ENCODE measurements around the gene GPI.
"Not testable (repeated sequence)": the region's sequence is repeated elsewhere in the genome, so short reads cannot be mapped to it uniquely, and the experiment has no call there.

GPI gene

DNA sequence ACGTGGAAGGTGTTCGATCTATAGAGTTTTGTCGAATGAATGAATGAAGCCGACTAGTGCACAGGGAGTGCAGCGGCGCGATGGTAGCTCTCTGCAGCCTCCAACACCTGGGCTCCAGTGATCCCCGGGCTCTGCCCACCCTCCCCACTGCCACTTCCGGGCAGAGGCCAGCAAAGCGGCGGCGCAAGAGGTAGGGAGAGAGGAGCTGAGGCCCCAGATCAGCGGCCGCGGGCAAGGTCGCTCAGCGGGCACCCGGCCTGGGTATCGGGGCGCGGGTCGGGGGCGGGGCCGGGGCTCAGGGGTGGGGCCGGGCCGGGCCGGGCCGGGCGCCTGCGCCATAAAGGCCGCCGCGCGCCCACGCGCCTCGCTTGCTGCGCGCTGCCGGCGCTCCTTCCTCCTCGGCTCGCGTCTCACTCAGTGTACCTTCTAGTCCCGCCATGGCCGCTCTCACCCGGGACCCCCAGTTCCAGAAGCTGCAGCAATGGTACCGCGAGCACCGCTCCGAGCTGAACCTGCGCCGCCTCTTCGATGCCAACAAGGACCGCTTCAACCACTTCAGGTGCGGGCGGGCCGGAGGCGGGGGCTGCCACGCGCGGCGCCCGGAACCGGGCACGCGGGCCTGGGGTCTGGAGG lies at the start of gene GPI:
GPI (plus strand) TSS at position 367 of the 633 bp plus-strand sequence; CDS start at position 438, 71 bp downstream.
- peak; percentile 85 for DNase-seq (ENCODE audit: low spot score)

DNA sequence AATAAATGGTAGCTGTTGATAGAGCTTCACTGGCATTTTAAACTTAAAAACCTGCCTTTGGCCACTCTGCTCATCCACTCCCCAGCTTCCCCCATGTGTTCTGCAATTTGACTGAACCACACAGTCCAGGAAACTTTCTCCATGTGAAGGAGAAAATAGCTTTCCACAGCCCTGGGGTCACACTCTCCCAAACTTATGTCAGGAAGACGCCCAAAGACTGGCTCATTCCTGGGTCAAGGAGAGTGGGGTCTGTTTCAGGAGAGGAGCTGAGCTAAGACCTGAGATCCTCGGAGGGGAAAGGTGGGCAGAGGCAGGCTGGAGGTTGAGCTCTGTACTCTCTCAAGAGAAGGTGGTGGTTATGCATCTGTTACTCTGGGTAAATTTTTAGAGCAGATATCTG lies 48.7 kb upstream of the GPI start:
- DNase-seq (ENCODE audit: low spot score): no peak

DNA sequence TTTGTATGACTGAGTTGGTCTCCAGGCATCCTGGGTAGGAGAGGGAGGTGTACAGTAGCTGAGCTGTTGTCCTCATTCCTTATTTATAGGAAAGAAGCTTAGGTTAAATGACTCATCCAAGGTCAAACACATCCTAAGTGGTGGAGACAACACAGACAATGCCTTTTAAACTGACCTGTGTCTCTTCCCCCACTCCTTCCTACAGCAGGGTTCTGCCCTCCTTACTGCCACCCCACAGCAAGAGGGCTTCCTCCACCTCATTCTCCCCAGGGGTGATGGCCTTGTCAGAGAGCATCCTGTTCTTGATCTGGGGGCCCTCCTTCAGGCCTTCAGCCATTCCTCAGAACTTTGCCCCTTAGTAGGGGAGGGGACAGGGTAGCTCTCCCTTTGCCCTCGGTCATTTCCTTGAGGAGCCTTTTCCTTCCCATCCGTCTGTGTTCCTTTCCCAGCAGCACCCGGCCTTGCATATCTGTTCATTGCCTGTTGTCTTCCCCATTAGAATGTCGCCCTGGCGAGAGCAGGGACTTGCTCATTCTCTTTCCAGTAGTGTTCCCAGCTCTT lies 48.2 kb upstream of the GPI start:
- no peak for DNase-seq (ENCODE audit: low spot score)

DNA sequence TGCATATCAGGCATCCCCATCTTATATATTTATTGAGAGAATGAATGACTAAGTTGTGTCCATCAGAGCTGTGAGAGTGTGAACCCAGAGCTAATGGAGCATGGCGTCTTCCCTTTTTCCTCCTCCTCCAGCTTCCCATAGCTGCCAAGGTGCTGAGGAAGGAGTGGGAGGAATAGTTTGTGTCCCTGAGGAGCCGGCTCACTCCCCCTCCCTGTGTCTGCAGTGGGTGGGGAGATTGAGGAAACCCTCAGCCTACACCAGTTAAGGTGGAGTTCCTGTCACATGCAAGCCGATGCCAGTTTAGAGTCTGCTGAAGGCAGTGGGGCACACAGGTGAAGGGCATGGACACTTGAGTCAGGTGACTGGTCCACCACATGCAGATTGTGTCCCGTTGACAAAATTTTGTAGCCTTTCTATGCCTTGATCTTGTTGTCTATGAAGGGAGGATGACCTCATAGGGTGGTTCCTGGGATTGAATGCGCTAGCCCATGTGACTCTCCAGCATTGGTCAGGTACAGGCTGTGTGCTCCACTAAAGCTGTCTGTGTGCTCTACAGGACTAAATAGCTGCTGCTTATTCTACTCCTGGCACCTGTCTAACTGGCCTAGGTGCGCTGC lies 47.6 kb upstream of the GPI start:
- no peak for DNase-seq (ENCODE audit: low spot score)

DNA sequence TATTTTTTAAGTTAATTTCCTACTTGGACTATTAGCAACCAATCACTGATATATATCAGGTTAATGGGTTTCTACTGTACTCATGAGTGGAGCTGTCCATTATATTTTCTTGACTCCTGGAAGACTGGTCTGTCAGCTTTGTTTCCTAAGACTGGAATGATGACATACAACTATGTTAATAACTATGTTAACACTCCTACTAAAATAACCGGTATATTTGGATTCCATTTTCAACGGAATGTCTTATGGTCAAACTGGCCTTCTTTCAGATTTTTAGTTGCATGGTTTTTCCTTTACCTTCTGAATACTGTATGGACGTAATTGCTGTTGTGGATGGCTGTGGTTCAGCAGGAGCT lies 45.8 kb upstream of the GPI start:
- no peak for DNase-seq (ENCODE audit: low spot score)

DNA sequence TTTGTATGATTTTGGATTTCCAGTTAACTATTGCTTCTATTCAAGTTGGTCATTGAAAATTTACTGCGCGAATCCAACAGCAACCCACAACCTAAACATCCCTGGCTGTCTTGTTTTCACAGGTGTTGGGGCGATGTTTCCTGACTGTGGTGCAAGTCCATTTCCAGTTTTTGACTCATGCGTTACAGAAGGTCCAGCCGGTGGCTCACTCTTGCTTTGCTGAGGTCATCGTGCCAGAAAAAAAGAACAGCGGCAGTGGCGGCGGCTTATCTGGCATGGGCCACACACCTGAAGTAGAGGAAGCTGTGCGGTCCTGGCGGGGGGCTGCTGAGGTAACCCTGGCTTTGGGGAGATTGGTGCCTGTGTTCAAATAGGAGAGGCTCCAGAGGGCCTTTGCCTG lies 45.2 kb upstream of the GPI start:
- DNase-seq (ENCODE audit: low spot score): no peak

DNA sequence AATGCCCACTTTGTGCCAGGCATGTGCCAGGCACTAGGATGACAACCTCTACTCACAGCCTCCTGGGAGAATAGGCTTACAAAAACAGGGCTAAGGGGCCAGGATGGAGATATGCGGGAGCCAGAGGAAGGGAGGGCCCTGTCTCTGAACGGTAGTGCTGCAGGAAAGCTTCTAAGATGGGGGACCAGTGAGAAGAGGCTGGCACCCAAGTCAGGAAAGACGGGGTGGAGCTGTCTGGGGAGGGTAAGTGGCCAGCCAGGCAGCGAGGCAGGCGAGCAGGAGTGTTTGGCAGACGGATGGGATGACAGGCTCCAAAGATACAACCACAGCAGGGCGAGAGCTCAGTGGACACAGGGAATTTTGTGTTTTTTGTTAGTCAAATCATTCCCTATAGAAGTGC lies 44.7 kb upstream of the GPI start:
- DNase-seq (ENCODE audit: low spot score): no peak

DNA sequence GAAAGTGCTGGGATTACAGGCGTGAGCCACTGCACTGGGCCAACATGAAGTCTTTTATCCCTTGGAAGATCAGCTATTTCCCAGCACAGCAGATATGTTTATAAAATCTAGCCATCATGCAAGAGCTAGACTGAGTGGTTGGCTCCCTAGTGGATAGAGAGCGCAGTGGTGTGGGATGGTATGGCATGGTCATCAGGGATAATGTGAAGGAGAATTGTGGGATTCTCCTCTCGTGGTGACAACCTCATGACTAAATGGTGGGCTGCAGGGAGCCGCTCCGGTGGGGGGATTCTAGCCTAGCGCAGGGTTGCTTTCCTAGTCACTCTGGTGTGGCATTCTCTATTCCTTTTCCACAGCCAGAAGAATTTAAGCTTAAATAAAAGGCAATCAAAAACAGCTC lies 43.3 kb upstream of the GPI start:
- DNase-seq (ENCODE audit: low spot score): no peak

DNA sequence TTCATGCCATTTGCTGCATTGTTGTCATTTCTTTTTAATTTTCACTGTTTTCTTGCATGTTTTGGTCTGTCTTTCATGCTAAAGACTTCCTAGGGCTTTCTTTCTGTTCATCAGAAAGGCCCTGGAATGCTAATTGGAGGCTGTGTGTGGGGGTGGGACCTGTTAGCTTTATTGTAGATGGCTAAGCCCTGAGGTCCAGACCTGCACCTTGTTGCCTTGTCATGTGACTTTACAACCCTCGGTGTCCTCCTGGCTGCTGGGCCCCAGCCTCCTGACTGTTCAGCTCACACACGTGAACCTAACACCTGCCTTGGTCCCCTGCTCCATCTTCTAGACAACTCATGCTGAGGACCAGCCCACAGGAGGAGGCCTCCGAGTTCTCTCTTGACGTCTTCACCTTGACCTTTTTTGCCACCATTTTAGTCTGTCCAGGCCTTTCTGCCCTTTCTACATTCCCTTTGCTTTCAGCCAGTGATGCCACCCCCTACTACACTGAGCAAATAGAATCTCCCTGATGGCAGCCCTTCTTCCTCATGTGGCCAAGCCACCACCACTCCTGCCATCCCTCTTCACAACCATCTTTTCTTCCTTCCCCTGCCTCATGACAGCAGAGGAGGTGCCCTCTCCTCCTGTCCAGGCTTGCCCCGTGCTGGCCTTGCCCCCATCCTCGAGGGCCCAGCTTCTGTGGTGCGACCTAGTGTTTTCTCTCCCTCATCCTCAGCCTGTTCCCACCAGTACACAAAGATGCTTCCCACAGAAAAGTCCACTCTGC lies 41.4 kb upstream of the GPI start:
- peak; percentile 56 for DNase-seq (ENCODE audit: low spot score)

DNA sequence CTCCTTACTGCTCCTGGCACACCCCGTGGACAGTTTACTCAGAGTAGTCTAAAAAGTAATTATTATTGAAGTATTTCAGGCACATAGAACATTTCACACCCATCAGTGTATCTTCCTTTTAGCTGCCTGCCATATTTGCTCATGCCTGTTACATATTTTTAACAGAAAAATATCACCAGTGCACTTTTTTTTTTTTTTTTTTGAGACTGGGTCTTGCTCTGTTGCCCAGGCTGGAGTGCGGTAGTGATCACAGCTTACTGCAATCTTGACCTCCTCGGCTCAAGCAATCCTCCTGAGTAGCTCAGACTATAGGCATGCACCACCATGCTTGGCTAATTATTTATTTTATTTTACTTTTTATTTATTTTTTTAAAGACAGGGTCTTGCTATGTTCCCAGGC lies 40.7 kb upstream of the GPI start:
- no peak for DNase-seq (ENCODE audit: low spot score)

DNA sequence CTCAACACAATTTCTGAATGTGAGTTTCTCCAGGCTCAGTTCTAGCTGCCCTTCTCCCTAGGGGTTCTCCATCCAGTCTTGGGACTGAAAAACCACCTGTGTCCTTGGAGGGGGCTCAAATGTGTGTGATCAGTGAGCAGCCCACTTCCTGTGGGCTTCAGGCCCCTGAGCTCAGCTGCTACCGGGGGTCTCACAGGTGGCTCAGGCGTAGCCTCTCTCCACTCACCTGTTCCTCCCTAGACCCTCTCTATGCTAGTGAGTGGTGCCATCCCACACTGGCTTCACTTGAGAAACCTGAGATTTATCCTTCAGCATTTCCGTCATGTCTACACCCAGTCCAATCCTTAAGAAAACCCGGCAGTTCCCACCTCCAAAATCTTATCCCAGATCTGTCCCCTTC lies 39.8 kb upstream of the GPI start:
- DNase-seq (ENCODE audit: low spot score): no peak

DNA sequence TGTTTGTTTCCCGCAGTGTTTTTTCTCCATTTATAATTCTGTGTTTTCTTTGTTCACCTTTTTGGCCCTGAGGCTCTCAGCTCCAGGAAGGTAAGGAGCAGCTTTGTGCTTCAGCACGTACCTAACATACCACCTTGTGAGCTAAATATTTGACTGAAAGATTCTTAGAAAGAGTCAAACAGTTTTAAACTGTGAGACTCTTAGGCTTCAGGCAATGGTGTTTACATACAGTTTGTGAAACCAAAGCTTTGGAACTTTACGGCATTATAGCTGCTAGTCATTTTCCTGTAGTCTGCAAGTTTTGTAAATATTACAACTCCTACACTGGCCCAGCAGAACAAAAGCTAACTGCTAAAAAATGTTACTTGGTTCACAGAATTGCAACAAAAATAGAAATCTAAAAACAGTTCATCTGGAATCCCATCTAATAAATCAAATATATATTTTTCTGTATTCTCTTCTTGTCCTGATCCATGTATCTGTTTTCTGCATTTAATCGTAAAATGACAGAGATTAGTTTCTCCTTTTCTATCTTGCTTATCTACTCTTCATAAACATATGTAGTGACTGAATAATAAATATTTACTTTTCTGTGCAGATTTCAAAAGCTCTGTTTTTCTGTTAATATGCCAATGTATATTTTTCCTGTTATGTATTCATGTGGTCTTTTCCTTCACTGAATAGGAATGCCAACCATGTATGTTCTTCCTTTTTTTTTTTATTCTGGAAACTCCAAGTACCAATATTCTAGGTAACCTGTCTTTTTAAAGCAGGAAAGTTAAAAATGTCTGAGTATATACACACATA lies 38.8 kb upstream of the GPI start:
- DNase-seq (ENCODE audit: low spot score): no peak

DNA sequence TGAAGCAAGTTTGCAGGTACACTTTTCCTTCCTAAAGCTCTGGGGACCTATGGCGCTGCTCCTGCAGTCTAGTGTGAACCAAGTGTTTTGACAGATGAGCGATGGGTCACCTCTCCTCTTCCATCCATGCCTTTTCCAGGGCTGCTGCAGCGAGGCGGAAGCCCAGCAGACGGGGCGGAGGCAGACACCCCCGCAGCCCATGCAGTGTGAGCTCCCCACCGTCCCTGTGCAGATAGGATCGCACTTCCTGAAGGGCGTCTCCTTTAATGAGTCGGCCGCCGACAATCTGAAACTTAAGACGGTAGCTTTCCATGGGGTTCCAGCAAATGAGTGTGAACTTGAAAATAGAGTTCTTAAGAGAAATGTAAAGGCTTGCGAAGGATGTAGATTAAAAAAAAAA lies 37.1 kb upstream of the GPI start:
- no peak for DNase-seq (ENCODE audit: low spot score)

DNA sequence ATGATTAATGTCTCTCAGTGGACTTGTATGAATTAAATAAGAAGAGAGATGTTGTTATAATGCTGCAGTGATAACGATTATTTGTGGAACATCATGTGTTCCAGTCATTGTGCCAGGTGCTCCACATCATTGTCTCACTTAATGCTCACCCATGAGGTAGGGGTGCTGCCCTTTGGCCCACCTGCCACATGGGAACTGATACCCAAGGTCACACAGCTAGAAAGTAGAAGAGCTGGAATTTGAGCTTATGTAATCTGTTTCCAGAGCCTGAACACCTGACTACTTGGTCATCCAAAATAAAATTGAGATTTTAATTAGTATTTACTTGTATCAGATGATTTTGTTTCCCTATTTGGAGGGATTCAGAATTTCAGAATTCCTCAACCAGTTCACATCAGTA lies 36.0 kb upstream of the GPI start:
- no peak for DNase-seq (ENCODE audit: low spot score)

DNA sequence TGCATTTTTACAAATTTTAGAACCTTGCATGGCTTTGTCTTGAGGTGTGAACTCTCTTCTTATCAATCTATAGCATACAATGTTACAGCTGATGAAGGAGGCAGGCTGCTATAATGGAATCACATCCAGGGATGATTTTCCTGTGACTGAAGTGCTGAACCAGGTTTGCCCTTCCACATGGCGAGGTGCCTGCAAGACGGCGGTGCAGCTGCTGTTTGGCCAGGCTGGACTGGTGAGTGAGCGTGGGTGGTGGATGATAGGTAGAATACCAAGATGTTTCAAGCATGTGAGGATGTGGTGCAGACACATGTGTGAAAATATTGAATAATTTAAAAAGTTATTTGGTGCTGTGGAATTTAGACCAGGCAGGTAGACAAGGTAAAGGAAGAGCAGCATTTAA lies 34.9 kb upstream of the GPI start:
- no peak for DNase-seq (ENCODE audit: low spot score)

DNA sequence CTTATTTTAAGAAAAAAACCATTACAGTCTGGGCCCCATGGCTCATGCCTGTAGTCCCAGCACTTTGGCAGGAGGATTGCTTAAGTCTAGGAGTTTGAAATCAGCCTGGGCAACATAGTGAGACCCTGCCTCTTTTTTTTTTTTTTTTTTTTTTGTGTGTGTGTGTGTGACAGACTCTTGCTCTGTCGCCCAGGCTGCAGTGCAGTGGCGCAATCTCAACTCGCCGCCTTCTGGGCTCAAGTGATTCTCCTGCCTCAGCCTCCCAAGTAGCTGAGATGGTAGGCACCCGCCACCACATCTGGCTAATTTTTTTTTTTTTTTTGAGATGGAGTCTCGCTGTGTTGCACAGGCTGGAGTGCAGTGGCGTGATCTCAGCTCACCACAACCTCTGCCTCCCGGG lies 34.4 kb upstream of the GPI start:
- DNase-seq (ENCODE audit: low spot score): not testable (repeated sequence)

DNA sequence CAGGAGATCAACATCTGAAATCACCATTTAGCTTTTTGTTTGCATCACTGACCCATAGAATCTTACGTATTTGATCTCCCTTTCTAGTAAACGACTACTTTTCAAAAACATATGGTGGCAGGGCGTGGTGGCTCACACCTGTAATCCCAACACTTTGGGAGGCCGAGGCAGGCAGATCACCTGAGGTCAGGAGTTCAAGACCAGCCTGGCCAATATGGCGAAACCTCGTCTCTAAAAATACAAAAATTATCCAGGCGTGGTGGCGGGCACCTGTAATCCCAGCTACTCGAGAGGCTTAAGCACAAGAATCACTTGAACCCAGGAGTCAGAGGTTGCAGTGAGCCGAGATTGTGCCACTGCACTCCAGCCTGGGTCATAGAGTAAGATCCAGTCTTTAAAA lies 33.4 kb upstream of the GPI start:
- not testable (repeated sequence) for DNase-seq (ENCODE audit: low spot score)

DNA sequence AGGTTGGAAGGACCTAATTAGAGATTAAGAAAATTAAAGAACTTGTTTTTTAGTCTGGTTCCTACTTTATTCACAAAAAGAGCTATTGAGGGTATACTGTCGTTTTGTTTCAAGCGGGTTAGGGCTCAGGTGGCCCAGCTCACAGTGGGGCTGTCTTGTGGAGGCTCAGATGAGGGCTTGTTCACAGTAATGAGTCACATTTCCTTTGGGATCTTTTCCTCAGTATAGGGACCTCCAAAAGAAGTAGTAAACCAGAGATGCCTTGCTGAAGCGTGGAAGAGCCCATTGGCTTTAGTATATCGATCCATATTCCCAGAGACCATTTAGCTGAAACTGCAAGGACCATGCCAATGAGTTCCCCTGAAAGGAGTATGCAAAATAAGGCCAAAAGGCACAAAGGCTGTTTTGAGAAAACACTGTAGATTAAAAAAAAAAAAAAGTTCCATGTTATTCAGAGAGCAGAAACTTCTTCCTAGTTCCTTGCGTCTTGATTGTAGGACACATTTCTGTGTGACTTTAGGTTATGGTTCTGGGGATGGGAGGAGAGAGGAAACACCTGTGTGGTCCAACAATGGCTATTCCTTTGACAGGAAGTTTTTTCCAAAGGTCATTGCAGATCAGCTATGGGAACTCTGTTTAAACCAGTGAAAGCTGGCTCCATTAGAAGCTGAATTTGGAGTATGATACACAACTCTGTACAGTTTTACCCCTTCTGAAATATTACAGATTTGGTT lies 32.8 kb upstream of the GPI start:
- DNase-seq (ENCODE audit: low spot score): no peak

DNA sequence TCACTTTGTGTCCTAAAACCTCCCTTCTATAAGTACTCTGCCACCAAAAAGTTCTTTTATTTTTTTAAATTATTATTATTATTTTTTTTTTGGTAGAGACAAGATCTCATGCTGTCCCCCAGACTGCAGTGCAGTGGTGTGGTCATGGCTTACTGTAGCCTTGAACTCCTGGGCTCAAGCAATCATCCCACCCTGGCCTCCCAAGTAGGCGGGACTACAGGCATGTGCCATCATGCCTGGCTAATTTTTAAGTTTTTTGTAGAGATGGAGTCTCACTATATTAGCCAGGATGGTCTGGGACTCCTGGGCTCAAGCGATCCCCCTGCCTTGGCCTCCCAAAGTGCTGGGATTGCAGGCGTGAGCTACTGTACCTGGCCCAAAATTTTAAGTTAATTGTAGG lies 29.1 kb upstream of the GPI start:
- DNase-seq (ENCODE audit: low spot score): no peak

DNA sequence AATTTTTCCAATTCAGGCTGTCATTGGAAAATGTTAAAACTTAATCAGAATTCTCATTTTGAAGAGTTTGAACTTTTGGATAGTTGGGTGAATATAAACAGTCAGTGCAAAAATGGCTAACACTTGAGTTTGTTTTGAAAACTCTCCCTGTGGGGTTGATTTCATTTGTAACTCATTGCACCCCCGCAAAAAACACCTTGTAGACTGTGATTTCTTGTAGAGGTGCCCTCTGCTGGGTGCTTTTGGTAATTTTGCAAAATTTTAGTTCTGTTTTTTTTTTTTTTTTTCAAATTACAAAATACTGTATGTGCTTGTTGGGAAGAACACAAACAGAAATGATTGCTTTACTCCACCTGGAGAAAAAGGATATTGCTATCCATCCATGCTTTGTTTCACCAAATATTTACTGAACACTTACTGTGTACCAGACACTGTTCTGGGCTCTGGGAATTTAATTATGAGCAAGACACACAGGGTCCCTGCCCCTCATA lies 28.2 kb upstream of the GPI start:
- DNase-seq (ENCODE audit: low spot score): no peak

DNA sequence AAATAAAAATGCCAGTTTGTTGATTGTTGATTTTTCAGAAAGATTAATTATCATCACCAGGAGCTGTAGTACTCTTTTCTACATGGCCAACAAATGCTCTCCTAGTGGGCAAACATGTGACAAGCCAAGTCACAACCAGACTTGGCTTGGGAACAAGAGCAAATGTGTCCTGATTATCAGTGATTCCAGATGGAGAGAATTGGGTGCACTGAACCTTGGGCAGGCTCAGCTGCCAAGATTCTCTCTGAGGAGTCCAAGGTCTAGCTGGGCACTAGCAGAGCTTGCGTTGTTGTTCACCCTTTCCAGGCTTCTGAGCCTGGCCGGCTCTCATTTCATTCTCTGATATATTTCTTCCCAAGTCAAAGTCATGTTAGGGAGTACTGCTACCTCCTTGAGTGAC lies 27.3 kb upstream of the GPI start:
- no peak for DNase-seq (ENCODE audit: low spot score)

All from iPS-NIHi11 (cell line).